ENCODE measurements around the gene BTG3. TPM values are rescaled to one million over a fixed set of nuclear protein-coding genes. Genes with fewer than 3 reads are reported as not detected.

The BTG3 gene
- total RNA-seq, 1 experiment from 2014 or later: 32.3 TPM

DNA sequence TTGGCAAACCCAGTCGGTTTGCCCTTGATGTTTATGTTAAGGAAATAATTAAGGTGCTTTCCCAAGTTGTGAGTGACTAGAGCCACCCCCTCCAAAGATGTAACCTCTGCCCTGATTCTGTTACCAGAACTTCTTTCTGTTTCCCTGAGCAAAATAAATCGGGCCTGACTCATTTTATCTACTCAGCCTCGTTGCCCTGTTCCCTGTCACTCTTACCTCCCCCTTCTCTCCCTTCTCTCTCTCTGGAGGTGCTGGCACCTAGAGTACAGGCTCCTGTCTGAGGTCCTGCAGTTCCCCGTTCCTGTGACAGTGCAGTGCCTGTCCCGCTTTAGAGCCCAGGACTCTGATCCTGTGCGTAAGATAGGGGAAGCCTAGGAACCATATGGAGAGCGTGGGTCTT is 64.4 kb downstream of the BTG3 start:
- TF ChIP-seq, protein P1, sequence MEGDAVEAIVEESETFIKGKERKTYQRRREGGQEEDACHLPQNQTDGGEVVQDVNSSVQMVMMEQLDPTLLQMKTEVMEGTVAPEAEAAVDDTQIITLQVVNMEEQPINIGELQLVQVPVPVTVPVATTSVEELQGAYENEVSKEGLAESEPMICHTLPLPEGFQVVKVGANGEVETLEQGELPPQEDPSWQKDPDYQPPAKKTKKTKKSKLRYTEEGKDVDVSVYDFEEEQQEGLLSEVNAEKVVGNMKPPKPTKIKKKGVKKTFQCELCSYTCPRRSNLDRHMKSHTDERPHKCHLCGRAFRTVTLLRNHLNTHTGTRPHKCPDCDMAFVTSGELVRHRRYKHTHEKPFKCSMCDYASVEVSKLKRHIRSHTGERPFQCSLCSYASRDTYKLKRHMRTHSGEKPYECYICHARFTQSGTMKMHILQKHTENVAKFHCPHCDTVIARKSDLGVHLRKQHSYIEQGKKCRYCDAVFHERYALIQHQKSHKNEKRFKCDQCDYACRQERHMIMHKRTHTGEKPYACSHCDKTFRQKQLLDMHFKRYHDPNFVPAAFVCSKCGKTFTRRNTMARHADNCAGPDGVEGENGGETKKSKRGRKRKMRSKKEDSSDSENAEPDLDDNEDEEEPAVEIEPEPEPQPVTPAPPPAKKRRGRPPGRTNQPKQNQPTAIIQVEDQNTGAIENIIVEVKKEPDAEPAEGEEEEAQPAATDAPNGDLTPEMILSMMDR (IDR thresholded peaks at IDR 0.05; ENCODE audit: insufficient read depth in 1 of 2, low read depth in 1 of 2, low read length in 1 of 2, severe bottlenecking in 1 of 2, unreplicated experiment in 1 of 2): no peak
- CTCF ChIA-PET: interaction anchor here (1.9 kb wide), 1 partner anchor 161 kb away, joined by 5 read pairs; no protein-coding TSS in a partner anchor
- POLR2A ChIA-PET: no interaction called here
- H3K27me3 ChIP-seq (replicated peaks; ENCODE audit: control insufficient read depth, insufficient read depth, low read length): no peaks in the 10 kb centered on the region
- peaks cover 58% of the 10 kb centered on the region for H3K4me1 Mint-ChIP-seq (ENCODE audit: low read depth, unreplicated experiment)
- DNase-seq: no peak
- peaks cover 36% of the 10 kb centered on the region for H3K4me1 ChIP-seq
- intact Hi-C loops (cut with micrococcal nuclease; ENCODE audit: unreplicated experiment): no loop called here
- H3K4me3 Mint-ChIP-seq (ENCODE audit: unreplicated experiment): no peak overlapping the region
- no peaks in the 10 kb centered on the region for H3K9me3 ChIP-seq
- H3K4me3 ChIP-seq (ENCODE audit: low read depth, low read length): no peak overlapping the region
- peak overlapping the region; percentile 44 for H3K27ac Mint-ChIP-seq (ENCODE audit: unreplicated experiment)
- no TSS peak for BruUV-seq (replicated peaks)
- H3K36me3 ChIP-seq (ENCODE audit: control insufficient read depth, insufficient read depth, low read length): peaks cover 1% of the 10 kb centered on the region
- no peaks in the 10 kb centered on the region for H3K9me3 Mint-ChIP-seq (ENCODE audit: unreplicated experiment)
- H3K36me3 Mint-ChIP-seq (ENCODE audit: insufficient read depth, unreplicated experiment): peaks cover 91% of the 10 kb centered on the region
- H3K27me3 Mint-ChIP-seq (ENCODE audit: insufficient read depth, unreplicated experiment): no peaks in the 10 kb centered on the region

DNA sequence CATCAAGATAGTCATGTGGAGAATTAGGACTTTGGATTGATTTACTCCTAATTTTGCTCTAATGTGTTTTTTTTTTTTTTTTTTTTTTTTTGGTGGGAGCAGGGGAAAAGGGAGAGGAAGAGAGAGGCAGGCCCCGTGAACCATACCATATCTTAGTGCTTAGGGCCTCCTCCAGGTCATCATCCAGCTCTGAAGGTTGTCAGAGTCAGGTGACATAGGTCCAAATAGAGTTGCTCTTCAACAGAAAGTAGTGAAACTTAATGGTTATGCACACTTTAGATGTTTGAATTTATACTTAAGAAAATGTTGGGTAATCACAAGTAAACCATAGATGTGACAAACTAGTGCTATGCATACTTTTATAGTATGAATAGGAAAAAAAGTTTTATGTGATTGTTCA is 67.7 kb downstream of the BTG3 start:
- ChIA-PET POLR2A (interaction anchor here (0.7 kb wide), 1 partner anchor 32 kb away, joined by 13 read pairs; no protein-coding TSS in a partner anchor), CTCF (no interaction called here)
- peaks cover 43% of the 10 kb centered on the region for H3K4me1 ChIP-seq
- H3K36me3 Mint-ChIP-seq (ENCODE audit: insufficient read depth, unreplicated experiment): peaks cover 74% of the 10 kb centered on the region
- H3K27me3 ChIP-seq (replicated peaks; ENCODE audit: control insufficient read depth, insufficient read depth, low read length): no peaks in the 10 kb centered on the region
- TF ChIP-seq, protein P1 (IDR thresholded peaks at IDR 0.05; ENCODE audit: insufficient read depth in 1 of 2, low read depth in 1 of 2, low read length in 1 of 2, severe bottlenecking in 1 of 2, unreplicated experiment in 1 of 2): no peak
- intact Hi-C loops (cut with micrococcal nuclease; ENCODE audit: unreplicated experiment): no loop called here
- H3K4me3 Mint-ChIP-seq (ENCODE audit: unreplicated experiment): no peak overlapping the region
- H3K27ac Mint-ChIP-seq (ENCODE audit: unreplicated experiment): no peak overlapping the region
- DNase-seq: no peak
- H3K9me3 ChIP-seq: no peaks in the 10 kb centered on the region
- BruUV-seq (replicated peaks): no TSS peak
- H3K4me3 ChIP-seq (ENCODE audit: low read depth, low read length): no peak overlapping the region
- peaks cover 1% of the 10 kb centered on the region for H3K36me3 ChIP-seq (ENCODE audit: control insufficient read depth, insufficient read depth, low read length)
- no peaks in the 10 kb centered on the region for H3K27me3 Mint-ChIP-seq (ENCODE audit: insufficient read depth, unreplicated experiment)
- H3K4me1 Mint-ChIP-seq (ENCODE audit: low read depth, unreplicated experiment): peaks cover 66% of the 10 kb centered on the region
- H3K9me3 Mint-ChIP-seq (ENCODE audit: unreplicated experiment): peaks cover 9% of the 10 kb centered on the region

Other genes starting within 250 kb of the BTG3 start
- gene CXADR, start 99.9 kb downstream of the BTG3 start, total RNA-seq (2022): 98.6 and 102 TPM in 2 replicates
- gene C21orf91, start 206.5 kb upstream of the BTG3 start, total RNA-seq (2022): 16.2 and 16.9 TPM in 2 replicates